HG03558 (cell line): ENCODE results near the gene GJA8.
"Not testable (repeated sequence)": the region's sequence is repeated elsewhere in the genome, so short reads cannot be mapped to it uniquely, and the experiment has no call there.

ENCODE experiments used
- ATAC-seq: cut with Tn5 transposase; IDR thresholded peaks from one replicate; pipeline ENCODE4 v1.9.1; 2021; ENCODE audit warnings: moderate number of reproducible peaks; ENCODE audit not compliant: unreplicated experiment; ENCODE audit errors: extremely low read depth

GJA8 gene

GRCh38 chr1:147927215-147927614 lies 24.6 kb downstream of the GJA8 start:
- not testable (repeated sequence) for ATAC-seq

DNA sequence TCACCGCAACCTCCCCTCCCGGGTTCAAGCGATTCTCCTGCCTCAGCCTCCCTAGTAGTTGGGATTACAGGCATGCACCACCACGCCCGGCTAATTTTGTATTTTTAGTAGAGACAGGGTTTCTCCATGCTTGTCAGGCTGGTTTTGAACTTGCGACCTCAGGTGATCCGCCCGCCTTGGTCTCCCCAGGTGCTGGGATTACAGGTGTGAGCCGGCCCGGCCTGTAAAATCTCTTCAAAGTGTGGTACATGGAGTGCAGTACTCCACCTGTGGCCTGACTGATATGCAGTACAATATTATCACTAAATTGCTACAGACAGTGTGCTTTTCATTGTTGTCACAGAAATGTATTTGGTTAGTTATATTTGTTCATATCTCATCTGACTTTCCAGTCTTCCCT lies 25.1 kb downstream of the GJA8 start:
- not testable (repeated sequence) for ATAC-seq

- peak; percentile 77 for ATAC-seq
Measured at GRCh38 chr1:147928236-147929132, 25.9 kb downstream of the GJA8 start, which contains the start of gene GPR89B. GPR89B (plus strand) TSS chr1:147928420; CDS start chr1:147928537, 117 bp downstream.

GRCh38 chr1:147931137-147931536 lies 28.5 kb downstream of the GJA8 start:
- not testable (repeated sequence) for ATAC-seq

GRCh38 chr1:147935296-147935695 lies 32.7 kb downstream of the GJA8 start:
- not testable (repeated sequence) for ATAC-seq

GRCh38 chr1:147940456-147940855 lies 37.9 kb downstream of the GJA8 start:
- not testable (repeated sequence) for ATAC-seq

GRCh38 chr1:147942563-147942962 lies 40.0 kb downstream of the GJA8 start:
- not testable (repeated sequence) for ATAC-seq

GRCh38 chr1:147949517-147949916 lies 46.9 kb downstream of the GJA8 start:
- not testable (repeated sequence) for ATAC-seq
